Measurements from ENCODE around the gene FKBP11.

FKBP11 gene

DNA sequence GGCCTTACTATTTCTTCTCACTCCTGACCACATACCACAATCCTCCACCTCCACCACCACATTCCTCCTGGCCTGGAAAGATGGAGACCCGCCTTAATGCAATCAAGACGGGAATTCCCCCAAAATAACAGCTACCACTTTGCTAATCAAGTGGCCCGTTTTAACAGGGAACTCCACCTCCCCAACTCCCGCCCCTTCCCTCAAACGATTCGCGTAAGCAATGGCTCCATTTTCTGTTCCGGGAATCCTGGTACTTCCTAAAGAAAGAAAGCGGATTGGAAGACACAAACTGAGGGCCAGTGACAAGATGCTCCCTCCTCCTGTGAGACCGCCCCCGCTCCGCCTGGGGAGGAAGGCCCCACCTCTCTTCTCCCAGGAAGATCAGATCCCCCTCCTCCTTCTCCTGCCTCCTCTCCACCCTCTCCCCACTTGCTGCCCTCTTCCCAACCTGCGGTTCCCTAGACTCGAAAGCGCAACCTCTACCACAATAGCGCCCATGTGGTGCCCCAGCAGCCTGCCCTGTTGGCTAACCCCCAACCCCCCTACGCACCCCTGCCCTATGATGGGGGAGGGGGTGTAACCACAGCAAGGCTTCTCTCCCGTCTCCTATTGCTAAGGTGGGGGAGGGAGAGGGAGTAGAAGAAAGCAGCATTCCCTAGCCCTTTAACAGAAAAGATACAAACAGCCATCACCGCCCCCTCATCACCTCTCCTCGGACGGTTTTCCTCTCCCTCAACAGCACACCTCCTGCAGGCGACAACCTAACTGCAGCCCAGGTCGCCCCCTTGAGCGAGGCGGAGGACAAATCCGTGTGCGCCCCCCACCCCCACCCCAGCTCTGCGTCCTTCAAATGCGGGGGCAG, 31.2 kb upstream of the FKBP11 start:
- DNase-seq (ENCODE audit: low spot score) = peak; percentile 94

DNA sequence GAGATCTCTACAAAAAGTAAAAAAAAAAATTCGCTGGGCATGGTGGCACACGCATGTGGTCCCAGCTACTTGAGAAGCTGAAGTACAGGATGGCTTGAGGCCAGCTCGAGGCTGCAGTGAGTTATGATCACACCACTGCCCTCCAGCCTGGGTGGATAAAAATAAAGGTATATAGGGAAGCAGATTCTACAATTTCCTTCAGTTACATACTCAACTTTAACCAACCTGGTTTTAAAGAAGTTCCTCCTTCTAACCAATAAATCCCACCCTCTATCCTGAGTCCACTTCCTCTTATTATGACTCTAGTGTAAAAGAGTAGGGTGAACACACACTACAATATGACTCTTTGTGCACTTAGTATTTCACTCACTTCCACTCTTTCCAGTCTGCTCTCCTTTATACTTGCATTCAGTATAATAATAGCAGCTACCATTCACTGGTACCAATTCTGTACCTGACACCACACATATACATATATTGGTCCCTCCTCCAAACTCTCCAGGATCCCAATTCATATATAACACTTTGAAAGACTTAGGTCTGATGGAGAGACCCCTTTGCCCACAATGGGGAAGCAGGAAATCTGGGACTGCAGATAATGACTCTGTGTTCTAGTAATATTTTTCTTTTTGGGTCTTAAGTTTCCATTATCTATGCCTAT, 29.7 kb upstream of the FKBP11 start:
- no peak for DNase-seq (ENCODE audit: low spot score)

DNA sequence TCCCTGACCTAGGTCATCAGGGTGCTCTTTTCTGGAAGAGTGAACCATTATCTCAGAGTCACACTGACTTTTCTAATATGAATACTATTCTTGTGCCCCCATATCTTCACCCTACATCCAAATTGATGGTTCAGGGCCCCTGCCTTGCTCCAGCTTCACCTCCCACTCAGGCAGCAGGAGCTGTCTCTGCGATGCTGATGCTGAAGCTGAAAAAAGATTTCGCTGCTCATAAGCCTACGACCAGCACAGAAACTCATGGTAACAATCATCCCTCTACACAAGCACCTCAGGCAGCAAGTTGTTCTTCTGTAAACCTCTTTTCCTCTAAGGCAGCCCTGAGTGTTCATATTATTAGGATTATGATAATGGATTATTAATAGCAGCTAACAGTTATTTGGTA, 28.8 kb upstream of the FKBP11 start:
- DNase-seq (ENCODE audit: low spot score) = no peak

DNA sequence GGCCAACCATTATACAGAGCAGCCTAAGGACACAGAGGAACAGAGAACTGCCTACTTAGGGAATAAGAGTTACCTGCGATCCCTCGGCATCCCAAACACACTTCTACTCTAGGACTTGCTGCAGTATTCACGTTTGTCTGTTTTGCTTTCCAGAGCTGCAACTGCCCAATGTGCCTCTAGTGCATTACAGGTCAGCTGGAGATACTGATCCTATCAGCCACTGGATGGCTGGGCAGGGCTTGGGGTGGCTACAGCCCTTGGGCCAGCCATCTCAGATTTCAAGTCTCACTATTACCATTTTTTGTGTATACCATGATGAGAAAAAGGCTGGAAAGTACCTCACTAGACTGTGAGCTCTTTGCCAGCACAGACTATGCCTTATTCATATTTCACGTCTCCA, 27.4 kb upstream of the FKBP11 start:
- no peak for DNase-seq (ENCODE audit: low spot score)

DNA sequence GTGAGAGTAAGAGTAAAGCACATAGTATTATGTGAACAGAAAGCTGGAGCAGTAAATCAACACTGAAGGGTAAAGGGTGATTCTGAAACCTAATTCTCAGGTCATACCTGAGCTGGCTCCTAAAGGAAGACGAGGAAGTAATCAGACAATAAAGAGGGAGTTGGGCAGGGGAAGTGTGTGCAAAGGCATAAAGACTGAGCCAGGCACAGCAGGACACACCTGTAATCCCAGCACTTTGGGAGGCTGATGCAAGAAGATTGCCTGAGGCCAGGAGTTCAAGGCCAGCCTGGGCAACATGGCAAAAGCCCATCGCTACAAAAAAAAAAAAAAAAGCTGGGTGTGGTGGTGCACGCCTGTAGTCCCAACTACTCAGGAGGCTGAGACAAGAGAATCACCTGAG, 22.4 kb upstream of the FKBP11 start:
- DNase-seq (ENCODE audit: low spot score) = no peak

DNA sequence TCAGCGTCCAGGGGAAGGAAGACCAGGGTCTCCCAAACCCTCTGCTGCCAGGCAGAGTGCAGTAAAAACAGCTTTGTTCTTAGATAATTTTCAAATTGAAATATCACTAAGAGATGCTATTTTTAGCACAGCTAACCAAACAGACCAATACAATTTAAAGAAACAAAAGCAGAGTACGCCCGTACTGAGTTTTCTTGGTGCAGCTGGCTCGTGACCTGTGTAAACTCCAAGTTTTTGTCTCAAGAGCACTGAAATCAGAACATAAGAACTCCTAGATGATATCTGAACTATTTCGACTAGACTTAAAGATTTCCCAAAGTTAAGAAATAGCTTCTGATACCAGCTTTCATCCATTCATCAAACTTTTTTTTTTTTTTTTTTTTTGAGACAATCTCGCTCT, 21.7 kb upstream of the FKBP11 start:
- no peak for DNase-seq (ENCODE audit: low spot score)

DNA sequence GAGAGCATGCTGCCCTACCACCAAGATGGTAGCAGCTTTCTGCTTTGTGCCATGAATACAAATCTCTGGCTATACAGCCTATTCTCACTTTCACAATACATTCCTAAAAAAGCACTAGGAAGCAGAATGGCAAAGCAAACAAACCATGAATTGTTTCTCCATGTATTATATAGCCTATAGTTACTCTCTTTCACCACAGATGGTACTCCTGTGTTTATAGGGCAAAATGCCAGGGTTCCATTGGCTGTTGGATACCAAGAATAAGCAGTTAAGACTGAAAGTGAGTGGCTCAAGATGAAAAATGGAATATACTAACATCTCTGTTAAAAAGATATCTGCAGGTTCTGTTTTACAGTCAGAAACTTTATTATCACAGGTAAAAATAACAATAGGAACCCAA, 20.9 kb upstream of the FKBP11 start:
- DNase-seq (ENCODE audit: low spot score) = no peak

DNA sequence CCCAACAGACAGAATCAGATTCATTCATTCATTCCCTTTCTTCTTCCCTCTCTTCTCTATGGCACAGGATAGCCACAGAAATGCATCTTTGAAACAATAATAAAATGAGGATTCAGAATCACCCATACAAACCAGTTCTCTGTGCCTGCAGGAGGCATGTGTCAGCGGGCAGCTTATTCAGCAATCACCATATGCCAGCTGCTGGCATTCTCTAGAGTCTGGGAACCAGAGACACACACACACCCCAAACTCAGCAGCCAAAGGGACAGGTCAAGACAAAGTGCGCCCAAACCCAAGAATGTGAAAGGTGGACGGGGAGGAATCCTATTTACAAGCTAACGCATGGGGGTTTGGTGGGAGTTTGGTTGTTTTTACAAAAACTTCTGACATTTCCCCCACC, 17.9 kb upstream of the FKBP11 start:
- DNase-seq (ENCODE audit: low spot score) = no peak

DNA sequence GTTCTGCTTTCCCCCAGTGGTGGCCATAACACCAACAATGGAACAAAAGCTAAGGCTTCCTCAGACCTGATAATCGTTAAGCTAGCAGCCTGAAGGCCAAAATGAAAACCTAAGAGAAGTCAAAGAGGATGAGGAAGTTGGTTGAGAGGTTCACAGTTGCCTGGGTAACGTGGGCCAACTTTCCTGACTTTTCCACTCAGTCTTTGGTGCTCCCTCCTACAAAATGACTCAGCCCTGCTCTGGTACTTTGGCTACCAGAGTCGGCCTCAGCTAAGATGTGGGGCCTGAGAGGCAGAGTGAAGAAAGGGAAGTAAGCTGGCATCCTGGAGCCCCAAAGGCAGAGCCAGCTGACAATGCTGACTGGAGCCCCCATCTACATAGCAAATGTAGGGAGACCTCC, 14.9 kb upstream of the FKBP11 start:
- DNase-seq (ENCODE audit: low spot score) = no peak

DNA sequence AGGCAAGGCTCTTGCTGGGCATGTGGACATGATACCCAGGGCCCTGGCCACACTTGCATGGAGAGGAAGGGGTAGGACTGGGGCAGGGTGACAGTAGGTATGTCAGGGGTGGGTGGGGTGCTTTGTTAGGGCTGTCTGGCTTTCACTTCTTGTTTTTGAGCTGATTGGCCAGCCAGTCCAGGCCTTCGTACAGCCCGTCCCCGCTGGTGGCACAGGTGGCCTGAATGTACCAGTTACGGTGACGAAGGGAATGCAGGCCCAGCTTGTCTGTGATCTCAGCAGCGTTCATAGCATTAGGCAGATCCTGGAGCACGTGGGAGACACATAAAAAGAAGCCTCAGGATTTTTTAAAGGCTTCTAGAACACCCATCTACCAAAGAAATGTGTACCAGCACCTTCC, 13.5 kb upstream of the FKBP11 start:
- no peak for DNase-seq (ENCODE audit: low spot score)

DNA sequence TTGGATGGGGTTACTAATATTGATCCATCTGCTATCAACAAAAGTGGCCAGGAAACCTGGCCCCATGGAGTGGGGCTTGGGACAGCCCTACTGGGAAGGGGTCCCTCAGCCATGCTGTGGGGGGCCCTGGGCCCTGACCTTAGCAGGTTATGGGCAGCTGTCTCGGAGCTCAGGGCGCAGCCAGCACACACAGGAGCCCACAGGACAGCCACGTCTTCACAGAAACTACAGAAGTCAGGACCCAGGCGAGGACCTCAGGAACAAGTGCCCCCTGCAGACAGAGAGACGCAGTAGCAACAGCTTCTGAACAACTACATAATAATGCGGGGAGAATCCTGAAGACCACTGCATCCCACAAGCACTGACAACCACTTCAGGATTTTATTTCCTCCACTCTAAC, 11.9 kb upstream of the FKBP11 start:
- peak; percentile 64 for DNase-seq (ENCODE audit: low spot score)

DNA sequence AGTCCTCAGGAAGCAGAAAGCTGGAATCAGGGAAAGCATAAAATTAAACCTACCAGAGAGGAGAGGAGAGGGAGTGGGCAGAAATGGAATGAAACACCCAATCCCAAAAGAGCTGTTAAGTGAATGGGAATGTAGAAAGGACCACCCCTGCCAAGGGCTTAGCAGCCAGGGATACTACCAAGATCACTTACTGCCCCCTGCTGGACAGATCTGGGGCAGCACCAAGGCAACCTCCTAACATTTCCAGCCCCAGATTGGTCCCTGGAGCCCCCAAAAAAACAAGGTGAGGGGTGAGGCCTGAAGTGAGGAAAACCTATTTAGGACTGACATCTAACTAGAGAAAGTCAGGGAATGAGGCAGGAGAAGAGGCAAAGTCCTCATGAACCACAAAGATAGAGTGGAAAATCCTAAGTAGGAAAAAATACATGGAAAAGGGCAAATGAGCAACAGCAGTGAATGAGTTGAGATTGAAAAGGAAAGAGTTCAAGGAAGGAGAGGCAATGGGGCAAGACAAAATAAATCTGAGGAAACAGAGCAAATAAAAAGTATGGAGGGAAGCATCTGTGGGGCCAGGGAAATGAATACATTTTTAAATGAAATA, 11.2 kb upstream of the FKBP11 start:
- peak; percentile 96 for DNase-seq (ENCODE audit: low spot score)

DNA sequence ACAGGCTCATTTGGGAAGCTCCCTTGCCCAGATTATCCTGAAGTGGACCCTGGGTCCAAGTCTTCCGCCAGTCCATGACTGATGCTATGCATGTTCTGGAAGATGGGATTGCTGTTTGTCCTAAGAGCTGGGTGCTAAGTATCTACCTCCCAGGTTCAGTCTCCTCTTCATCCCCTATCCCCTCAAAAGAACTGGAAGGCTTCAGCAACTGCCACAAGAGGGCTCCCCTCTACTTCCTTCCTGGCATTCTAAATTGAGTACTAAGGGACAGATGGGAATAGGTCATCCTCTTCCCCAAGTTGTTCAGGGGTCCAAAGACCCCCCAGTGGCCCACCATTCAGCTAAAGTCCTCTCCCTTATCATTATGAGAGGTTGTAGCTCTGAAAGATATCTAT, 9.0 kb upstream of the FKBP11 start:
- peak; percentile 40 for DNase-seq (ENCODE audit: low spot score)

DNA sequence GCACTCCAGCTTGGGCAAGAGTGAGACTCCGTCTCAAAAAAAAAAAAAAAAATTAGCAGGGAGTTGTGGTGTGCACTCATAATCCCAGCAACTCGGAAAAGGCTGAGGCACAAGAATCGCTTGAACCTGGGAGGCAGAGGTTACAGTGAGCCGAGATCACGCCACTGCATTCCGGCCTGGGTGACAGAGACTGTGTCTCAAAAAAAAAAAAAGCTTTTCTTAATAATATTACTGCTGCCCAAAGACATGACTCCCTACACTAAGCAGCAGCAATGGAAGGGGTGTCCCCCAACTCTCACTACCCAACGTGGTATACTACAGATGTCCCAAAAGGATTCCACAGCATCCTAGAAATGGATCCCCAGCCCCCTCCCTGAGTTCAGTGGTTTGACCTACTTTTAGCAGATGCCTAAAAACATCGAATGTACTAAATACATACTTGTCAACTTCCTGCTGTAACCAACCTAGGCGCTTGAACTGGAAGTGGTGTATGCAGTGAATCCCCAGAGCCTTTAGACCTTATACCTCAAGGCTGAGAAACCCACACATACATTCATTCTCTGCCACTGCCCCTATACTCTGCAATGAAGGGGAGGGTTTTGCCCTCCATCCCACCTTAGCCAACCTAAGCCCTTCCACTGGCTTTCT, 8.5 kb upstream of the FKBP11 start:
- no peak for DNase-seq (ENCODE audit: low spot score)

DNA sequence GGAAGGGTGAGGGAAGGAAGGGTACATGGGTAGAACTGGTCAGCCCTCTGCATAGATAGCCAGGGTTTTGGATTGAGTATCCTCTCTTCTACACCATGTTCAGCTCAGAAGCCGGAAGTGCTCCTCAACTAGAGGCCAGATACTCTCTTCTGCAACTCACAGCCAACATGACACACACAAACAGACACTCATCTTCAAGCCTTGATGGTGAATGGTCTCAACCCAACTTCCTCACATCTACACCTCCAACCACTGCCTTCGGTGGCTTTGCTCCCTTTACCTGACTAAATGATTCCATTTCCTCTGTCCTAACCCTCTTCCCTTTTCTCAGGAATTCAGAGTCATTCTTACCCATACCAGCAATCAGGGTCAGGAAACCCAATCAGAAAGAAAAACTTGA, 7.6 kb upstream of the FKBP11 start:
- no peak for DNase-seq (ENCODE audit: low spot score)

DNA sequence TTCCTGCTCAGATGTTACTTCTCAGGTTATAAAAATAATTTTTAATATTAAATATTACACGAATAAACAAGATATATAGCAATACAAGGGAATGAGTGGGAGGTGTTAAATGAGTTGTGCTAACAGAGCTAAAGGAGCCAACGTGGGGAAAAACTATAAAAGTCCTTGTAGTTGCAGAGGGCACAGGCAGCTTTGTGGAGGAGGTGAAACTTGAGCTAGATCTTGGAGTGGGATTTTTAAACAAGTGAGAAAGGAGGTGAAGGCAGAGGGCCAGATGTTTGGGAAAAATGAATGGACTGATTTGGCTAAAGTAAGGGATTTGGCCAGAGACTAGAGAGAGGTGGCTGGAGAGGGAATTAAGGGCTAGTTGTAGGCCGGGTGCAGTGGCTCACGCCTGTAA, 5.2 kb upstream of the FKBP11 start:
- DNase-seq (ENCODE audit: low spot score) = no peak

DNA sequence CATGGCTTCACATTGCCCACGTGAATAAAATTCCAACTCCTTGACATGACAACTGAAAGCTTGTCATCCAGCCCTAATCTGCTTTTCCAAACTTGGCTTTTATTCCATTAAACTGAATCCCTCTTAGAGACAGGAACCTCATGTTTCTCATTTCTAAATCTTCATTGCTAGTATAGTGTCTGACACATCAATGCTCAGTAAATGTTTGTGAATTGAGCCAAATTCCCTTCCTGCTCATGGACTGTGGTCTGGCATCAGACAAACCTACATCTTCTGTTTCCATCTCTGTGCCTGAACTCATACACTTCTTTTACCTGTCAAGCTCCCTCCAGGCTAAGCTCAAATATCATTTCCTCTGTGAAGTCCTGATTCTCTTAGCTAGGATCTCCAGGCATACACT, 4.3 kb upstream of the FKBP11 start:
- no peak for DNase-seq (ENCODE audit: low spot score)

DNA sequence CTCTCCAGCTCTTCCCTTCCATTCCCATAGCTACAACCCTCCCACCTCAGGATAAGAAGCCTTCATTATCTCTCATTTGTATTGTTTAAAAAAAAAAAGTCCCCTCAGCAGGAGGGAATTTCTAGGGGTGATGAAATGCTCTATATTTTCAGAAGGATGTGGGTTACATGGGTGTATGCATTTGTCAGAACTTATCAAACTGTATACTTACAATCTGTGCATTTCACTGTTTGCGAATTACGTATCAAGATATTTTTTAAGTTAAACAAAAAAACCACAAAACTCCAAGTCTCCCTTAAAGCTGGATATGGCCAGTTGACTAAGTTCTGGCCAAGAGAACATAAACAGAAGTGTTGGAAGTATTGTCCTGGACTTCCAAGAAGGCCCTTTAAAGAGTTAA, 2.0 kb upstream of the FKBP11 start:
- DNase-seq (ENCODE audit: low spot score) = no peak

DNA sequence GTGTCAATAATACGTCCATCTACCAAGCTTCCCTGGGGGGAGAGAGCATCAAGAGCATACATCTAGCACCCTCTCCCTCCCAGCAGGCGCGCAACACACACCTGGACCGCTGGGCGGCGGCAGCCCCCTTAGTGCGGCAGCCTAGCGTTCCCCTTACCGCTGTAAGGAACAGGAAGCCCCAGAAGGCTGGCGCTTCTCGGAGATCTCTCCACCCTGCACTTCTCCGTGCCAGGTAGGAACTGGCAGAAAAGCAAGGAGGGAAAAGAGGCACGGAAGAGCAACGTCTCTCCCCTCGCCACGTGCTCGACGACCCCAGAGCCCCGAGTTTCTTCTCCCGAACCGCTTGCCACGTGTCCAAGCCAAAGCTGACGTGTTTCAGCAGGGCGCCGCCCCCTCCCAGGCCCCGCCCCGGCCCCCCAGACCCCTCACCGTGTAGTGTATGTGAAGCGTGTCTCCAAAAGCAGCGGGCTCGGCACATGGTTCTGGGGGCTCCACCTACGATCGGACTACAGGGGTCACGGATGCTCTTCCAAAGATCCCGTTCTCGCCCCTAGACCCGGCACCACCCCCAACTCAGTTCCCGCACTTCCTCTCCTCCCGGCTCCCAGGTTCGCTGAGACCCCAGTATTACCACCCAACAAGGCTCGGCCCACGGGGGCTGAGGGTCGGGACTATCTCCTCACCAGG, 532 bp downstream of the FKBP11 start:
- peak; percentile 72 for DNase-seq (ENCODE audit: low spot score)

DNA sequence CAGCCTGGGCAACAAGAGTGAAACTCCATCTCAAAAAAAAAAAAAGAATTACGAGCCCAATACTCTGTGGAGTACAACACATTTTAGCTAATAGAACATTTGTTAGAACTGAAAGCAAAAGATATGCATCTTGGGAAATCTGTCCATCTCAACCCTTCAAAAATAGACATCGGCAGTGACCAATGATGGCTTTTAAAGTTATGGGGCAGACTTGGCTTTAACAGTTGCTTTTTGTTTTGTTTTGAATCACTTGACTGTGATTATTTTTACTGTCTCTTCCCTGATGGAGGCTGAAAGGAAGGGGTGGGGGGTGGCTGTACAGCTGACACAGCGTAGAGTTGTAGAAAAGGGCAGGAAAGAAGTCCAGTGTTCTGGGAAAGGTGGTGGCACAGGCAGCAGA, 2.2 kb downstream of the FKBP11 start:
- no peak for DNase-seq (ENCODE audit: low spot score)

DNA sequence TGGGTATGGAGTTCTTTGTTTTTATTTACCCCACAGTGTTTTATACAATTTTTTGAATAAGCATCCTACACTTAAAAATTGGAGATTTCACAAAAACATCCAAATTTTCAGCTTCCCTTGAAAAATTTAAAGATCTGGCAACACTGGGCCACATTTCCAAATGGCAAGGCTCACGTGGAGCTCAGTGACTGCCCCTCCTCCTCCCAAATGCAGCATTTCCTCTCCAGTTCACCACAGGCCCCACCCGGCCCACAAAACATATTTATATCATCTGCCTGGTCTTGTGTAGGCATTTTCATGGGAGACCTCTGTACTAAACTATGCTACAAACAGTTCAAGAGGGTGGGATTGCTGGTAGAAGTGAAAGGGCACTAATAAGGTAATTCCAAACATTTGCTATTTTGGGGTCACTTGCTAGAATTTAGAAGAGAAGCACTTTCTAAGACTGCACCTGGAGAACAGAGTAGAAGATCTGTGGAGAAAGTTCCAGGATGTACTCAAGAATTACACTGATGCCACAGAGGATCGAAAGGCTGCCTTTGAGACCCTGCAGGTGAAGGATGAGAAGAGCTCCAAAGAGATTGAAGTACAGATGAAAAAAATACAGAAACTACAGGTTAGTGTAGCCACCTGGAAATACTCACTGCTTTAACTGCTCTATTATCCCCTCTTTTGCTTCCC, 7.3 kb downstream of the FKBP11 start:
- DNase-seq (ENCODE audit: low spot score) = no peak

DNA sequence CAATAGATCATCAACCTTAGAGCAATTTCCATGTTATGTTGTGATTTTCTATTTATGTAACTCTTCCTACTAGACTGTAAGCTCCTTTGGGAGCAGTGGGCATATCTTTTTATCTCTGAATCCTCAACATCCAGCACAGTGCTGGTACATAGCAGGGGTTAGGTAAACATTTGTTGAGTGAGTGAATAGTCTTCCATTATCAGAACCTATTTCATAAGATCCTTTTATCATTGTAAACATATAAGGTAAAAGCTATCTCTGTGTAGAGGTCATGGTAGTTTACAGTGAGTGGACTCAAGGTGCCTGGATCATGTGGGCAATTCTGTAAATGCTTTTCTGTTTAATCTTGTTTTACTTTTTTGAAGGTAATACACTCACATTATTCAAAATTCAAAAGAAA, 15.1 kb downstream of the FKBP11 start:
- no peak for DNase-seq (ENCODE audit: low spot score)
